ENCODE measurements around the gene PDX1.

GRCh38 chr13:27917121-27917947 lies 2.5 kb upstream of the PDX1 start:
- TF ChIP-seq POLR2A (IDR thresholded peaks at IDR 0.05) (no peak), CTCF (IDR thresholded peaks at IDR 0.05) (no peak)
